BE2C (cell line): ENCODE measurements around the gene AGAP1.

Experiments
- DNase-seq: peaks from one replicate; pipeline ENCODE4 v3.0.0-alpha.2; 2020
- H3K27me3 ChIP-seq: fragments of 250-450 bp; sonication (Bioruptor Pico); 2 replicates; pipeline ENCODE4 v1.5.1; 2020; ENCODE audit warnings: mild to moderate bottlenecking
- H3K36me3 ChIP-seq: fragments of 250-450 bp; sonication (Bioruptor Pico); 2 replicates; pipeline ENCODE4 v1.5.1; 2020; ENCODE audit warnings: mild to moderate bottlenecking
- H3K4me1 ChIP-seq: fragments of 250-450 bp; sonication (Bioruptor Pico); 2 replicates; pipeline ENCODE4 v1.5.1; 2020
- H3K4me3 ChIP-seq: 2 replicates; pipeline ENCODE4 v1.5.1; 2011; ENCODE audit warnings: low read depth, low read length
- H3K9me3 ChIP-seq: fragments of 250-450 bp; sonication (Bioruptor Pico); 2 replicates; pipeline ENCODE4 v1.5.1; 2020
- TF ChIP-seq, protein P1 (sequence below): IDR thresholded peaks from 2 replicates; pipeline ENCODE4 v1.5.1; 2012; ENCODE audit warnings: mild to moderate bottlenecking, low read depth, low read length

Gene AGAP1

DNA sequence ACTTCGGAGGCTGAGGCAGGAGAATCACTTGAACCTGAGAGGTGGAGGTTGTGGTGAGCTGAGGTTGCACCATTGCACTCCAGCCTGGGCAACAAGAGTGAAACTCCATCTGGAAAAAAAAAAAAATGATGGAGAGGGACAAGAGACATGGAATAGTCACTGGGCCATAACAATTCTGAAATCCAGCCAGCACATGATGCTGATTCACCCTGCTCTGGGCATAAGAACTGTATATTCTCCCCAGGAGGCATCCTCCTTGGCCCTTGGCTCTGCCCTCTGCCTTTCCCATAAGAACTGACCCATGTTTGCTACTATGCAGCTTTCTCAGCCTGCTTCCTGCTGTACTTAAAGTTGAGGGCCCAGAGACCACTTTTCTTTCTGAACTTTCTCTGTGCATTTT lies 376.7 kb downstream of the AGAP1 start:
- TF ChIP-seq, protein P1, sequence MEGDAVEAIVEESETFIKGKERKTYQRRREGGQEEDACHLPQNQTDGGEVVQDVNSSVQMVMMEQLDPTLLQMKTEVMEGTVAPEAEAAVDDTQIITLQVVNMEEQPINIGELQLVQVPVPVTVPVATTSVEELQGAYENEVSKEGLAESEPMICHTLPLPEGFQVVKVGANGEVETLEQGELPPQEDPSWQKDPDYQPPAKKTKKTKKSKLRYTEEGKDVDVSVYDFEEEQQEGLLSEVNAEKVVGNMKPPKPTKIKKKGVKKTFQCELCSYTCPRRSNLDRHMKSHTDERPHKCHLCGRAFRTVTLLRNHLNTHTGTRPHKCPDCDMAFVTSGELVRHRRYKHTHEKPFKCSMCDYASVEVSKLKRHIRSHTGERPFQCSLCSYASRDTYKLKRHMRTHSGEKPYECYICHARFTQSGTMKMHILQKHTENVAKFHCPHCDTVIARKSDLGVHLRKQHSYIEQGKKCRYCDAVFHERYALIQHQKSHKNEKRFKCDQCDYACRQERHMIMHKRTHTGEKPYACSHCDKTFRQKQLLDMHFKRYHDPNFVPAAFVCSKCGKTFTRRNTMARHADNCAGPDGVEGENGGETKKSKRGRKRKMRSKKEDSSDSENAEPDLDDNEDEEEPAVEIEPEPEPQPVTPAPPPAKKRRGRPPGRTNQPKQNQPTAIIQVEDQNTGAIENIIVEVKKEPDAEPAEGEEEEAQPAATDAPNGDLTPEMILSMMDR, result no peak

DNA sequence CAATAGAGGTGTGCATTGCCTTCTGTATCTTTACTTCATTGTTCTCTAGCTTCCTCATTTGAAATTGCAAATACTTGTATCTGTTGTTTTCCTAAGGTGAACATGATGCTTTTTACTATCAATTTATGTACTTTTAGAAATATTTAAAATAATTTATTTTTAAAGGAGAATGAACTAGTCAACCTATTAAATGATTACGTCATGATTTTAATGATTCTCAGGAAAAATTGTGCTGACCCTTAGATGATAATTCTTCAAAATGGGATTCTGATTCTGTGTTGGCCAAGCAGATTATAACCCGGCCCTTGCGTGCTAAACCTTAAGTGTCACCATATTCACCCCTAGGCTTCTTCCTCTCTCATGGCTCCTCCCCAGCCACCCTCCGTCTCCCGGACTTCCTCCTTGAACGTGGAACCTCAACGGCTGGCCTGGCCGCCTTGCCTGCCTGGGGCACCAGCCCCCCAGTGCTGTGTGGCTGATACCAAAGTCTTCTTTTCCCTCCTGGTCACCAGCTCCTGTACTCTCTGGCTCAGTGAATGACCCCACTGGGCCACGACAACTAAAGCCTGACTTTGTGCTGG lies 382.3 kb downstream of the AGAP1 start:
- H3K27me3 ChIP-seq, result no peaks in the 10 kb centered on the region
- no peaks in the 10 kb centered on the region for H3K4me1 ChIP-seq
- H3K36me3 ChIP-seq, result no peaks in the 10 kb centered on the region
- no peak for DNase-seq
- TF ChIP-seq, protein P1, result no peak
- no peak overlapping the region for H3K4me3 ChIP-seq
- H3K9me3 ChIP-seq, result no peaks in the 10 kb centered on the region

More for the DNA sequence above, 376.7 kb downstream of the AGAP1 start:
- no peaks in the 10 kb centered on the region for H3K36me3 ChIP-seq
- no peak for DNase-seq
- no peak overlapping the region for H3K4me3 ChIP-seq
- no peaks in the 10 kb centered on the region for H3K9me3 ChIP-seq
- no peaks in the 10 kb centered on the region for H3K4me1 ChIP-seq
- H3K27me3 ChIP-seq, result no peaks in the 10 kb centered on the region

DNA sequence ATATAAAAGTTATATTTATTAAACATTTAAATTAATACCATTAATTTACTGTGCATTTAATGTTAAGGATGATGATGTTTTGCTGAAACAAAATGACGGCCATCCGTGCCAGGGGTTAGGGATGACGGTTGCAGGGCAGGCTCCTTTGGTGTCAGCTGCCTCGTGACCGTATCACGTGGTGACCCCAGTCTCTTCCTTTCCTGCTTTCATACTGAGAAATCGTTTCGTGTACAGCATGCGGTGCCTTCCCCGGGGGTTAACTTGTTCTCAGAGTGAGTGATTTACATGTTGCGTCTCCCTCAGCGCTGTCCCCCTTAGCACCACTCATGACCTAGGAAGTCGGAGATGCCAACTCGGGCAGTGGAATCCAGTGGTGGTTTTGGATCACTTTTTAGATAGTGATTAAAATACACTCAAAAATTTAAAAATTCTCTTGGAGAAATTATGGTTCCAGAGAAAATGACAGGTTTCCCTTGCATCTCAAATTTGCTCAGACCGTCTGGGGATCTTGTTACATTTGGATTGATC lies 383.5 kb downstream of the AGAP1 start:
- Histone ChIP-seq H3K4me1 (no peaks in the 10 kb centered on the region), H3K9me3 (no peaks in the 10 kb centered on the region), H3K27me3 (no peaks in the 10 kb centered on the region), H3K4me3 (no peak overlapping the region), H3K36me3 (no peaks in the 10 kb centered on the region)
- TF ChIP-seq, protein P1, result no peak
- no peak for DNase-seq

- Histone ChIP-seq H3K36me3 (no peaks in the 10 kb centered on the region), H3K4me1 (no peaks in the 10 kb centered on the region), H3K9me3 (no peaks in the 10 kb centered on the region), H3K4me3 (no peak overlapping the region), H3K27me3 (no peaks in the 10 kb centered on the region)
- TF ChIP-seq, protein P1, result no peak
- no peak for DNase-seq
Measured at GRCh38 chr2:235879116-235879515, 385.3 kb downstream of the AGAP1 start.

GRCh38 chr2:235883675-235884074 lies 389.8 kb downstream of the AGAP1 start:
- Histone ChIP-seq H3K36me3 (no peaks in the 10 kb centered on the region), H3K27me3 (no peaks in the 10 kb centered on the region), H3K4me3 (no peak overlapping the region), H3K4me1 (no peaks in the 10 kb centered on the region), H3K9me3 (no peaks in the 10 kb centered on the region)
- no peak for DNase-seq
- TF ChIP-seq, protein P1, result no peak

DNA sequence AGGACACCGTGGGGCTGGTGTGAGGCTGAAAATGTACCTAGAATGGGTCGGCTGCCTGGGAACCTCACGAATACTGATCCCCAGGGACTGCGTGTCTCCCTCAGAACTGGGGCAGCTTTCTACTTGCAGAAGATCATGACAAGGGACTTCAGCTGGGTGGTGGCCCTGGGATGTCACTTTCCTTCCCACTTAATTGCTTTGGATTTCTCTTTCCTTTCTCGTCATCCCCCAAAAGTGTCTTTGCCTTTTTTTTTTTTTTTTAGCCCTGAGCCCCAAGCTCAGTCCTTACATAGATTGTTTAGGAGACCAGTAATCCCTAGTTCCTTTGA lies 395.4 kb downstream of the AGAP1 start:
- Histone ChIP-seq H3K27me3 (no peaks in the 10 kb centered on the region), H3K9me3 (no peaks in the 10 kb centered on the region), H3K4me1 (no peaks in the 10 kb centered on the region), H3K4me3 (no peak overlapping the region), H3K36me3 (no peaks in the 10 kb centered on the region)
- TF ChIP-seq, protein P1, result no peak
- no peak for DNase-seq
